Ishikawa (cell line): Measurements from ENCODE around the gene IL6R.

Experiments
- CEBPB ChIP-seq: IDR thresholded peaks from 2 replicates; pipeline ENCODE4 v1.6.1; 2012
- CREB1 ChIP-seq: IDR thresholded peaks from 2 replicates; pipeline ENCODE4 v1.6.1; 2012; ENCODE audit warnings: low read depth
- EGR1 ChIP-seq: IDR thresholded peaks from 2 replicates; pipeline ENCODE4 v1.6.1; 2012
- EP300 ChIP-seq: IDR thresholded peaks from 2 replicates; pipeline ENCODE4 v1.6.1; 2012; ENCODE audit warnings: borderline replicate concordance
- FOXM1 ChIP-seq: IDR thresholded peaks from 2 replicates; pipeline ENCODE4 v1.6.1; 2012; ENCODE audit warnings: low read depth, borderline replicate concordance
- NFIC ChIP-seq: IDR thresholded peaks from 2 replicates; pipeline ENCODE4 v1.6.1; 2012
- RAD21 ChIP-seq: IDR thresholded peaks from 2 replicates; pipeline ENCODE4 v1.6.1; 2012; ENCODE audit warnings: low read depth
- TAF1 ChIP-seq: IDR thresholded peaks from 2 replicates; pipeline ENCODE4 v1.6.1; 2012; ENCODE audit warnings: low read depth, mild to moderate bottlenecking
- TCF12 ChIP-seq: IDR thresholded peaks from 2 replicates; pipeline ENCODE4 v1.6.1; 2012; ENCODE audit warnings: low read depth
- TEAD4 ChIP-seq: IDR thresholded peaks from 2 replicates; pipeline ENCODE4 v1.6.1; 2012
- YY1 ChIP-seq: IDR thresholded peaks from 2 replicates; pipeline ENCODE4 v1.6.1; 2012; ENCODE audit warnings: low read depth
- ZBTB7A ChIP-seq: IDR thresholded peaks from 2 replicates; pipeline ENCODE4 v1.6.1; 2012; ENCODE audit warnings: low read depth
- TF ChIP-seq, protein P1 (sequence below): IDR thresholded peaks from 2 replicates; pipeline ENCODE4 v1.6.1; 2012
- TF ChIP-seq, protein P2 (sequence below): IDR thresholded peaks from 2 replicates; pipeline ENCODE4 v1.6.1; 2012; ENCODE audit warnings: low read depth, mild to moderate bottlenecking
- TF ChIP-seq, protein P3 (sequence below): IDR thresholded peaks from 2 replicates; pipeline ENCODE4 v1.6.1; 2012

IL6R gene

DNA sequence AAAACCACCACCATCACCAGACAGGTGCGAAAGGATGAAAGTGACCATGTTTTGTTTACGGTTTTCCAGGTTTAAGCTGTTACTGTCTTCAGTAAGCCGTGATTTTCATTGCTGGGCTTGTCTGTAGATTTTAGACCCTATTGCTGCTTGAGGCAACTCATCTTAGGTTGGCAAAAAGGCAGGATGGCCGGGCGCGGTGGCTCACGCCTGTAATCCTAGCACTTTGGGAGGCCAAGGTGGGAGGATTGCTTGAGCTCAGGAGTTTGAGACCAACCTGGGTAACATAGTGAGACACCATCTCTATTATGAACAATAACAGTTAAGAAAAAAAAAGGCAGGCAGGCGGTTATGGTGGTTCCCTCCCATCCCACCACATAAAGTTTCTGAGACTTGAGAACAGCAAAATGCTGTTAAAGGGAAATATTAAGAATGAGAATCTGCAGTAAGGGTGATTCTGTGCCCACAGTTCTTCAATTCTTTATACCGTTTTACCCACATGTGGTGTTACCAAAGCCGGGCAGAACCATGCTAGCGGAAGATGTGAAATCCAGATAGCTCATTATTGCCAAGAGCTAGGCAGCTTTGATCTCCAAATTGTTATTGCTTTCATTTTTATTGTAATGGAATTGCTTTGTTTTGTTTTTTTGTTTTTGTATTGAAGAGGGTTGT lies 62.4 kb downstream of the IL6R start:
- TF ChIP-seq CEBPB (no peak), YY1 (no peak), TAF1 (no peak), RAD21 (no peak), TCF12 (no peak), CREB1 (no peak), EP300 (no peak)
- TF ChIP-seq, protein P1, sequence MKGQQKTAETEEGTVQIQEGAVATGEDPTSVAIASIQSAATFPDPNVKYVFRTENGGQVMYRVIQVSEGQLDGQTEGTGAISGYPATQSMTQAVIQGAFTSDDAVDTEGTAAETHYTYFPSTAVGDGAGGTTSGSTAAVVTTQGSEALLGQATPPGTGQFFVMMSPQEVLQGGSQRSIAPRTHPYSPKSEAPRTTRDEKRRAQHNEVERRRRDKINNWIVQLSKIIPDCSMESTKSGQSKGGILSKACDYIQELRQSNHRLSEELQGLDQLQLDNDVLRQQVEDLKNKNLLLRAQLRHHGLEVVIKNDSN = no peak
- TF ChIP-seq, protein P2, sequence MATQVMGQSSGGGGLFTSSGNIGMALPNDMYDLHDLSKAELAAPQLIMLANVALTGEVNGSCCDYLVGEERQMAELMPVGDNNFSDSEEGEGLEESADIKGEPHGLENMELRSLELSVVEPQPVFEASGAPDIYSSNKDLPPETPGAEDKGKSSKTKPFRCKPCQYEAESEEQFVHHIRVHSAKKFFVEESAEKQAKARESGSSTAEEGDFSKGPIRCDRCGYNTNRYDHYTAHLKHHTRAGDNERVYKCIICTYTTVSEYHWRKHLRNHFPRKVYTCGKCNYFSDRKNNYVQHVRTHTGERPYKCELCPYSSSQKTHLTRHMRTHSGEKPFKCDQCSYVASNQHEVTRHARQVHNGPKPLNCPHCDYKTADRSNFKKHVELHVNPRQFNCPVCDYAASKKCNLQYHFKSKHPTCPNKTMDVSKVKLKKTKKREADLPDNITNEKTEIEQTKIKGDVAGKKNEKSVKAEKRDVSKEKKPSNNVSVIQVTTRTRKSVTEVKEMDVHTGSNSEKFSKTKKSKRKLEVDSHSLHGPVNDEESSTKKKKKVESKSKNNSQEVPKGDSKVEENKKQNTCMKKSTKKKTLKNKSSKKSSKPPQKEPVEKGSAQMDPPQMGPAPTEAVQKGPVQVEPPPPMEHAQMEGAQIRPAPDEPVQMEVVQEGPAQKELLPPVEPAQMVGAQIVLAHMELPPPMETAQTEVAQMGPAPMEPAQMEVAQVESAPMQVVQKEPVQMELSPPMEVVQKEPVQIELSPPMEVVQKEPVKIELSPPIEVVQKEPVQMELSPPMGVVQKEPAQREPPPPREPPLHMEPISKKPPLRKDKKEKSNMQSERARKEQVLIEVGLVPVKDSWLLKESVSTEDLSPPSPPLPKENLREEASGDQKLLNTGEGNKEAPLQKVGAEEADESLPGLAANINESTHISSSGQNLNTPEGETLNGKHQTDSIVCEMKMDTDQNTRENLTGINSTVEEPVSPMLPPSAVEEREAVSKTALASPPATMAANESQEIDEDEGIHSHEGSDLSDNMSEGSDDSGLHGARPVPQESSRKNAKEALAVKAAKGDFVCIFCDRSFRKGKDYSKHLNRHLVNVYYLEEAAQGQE = no peak

DNA sequence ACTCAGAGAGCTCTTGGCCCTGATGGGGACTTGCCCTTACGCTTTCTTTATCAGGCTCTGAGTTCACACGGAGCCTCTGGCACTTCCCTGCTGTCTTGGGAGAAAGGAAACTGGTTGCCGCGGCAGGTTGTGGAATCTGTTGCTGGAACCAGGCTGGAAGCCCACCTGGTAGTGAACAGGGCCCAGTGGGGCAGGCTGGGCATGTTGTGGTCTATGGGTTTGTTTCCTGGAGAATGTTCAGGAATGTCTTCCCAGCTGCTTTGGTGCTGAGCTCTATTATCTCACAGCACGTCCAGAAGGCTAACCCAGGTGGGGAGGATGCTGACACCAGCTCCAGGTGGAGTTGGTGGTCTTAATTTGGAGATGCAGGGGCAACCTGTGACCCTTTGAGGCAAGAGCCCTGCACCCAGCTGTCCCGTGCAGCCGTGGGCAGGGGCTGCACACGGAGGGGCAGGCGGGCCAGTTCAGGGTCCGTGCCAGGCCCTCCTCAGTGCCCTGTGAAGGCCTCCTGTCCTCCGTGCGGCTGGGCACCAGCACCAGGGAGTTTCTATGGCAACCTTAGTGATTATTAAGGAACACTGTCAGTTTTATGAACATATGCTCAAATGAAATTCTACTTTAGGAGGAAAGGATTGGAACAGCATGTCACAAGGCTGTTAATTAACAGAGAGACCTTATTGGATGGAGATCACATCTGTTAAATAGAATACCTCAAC lies 63.5 kb downstream of the IL6R start:
- TF ChIP-seq EP300 (no peak), TAF1 (no peak), YY1 (no peak), ZBTB7A (no peak), TEAD4 (no peak), NFIC (no peak), RAD21 (no peak), CEBPB (no peak), EGR1 (no peak), FOXM1 (no peak), TCF12 (no peak), CREB1 (no peak)
- TF ChIP-seq, protein P3, sequence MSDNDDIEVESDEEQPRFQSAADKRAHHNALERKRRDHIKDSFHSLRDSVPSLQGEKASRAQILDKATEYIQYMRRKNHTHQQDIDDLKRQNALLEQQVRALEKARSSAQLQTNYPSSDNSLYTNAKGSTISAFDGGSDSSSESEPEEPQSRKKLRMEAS = no peak
- TF ChIP-seq, protein P2 = no peak
- TF ChIP-seq, protein P1 = no peak

DNA sequence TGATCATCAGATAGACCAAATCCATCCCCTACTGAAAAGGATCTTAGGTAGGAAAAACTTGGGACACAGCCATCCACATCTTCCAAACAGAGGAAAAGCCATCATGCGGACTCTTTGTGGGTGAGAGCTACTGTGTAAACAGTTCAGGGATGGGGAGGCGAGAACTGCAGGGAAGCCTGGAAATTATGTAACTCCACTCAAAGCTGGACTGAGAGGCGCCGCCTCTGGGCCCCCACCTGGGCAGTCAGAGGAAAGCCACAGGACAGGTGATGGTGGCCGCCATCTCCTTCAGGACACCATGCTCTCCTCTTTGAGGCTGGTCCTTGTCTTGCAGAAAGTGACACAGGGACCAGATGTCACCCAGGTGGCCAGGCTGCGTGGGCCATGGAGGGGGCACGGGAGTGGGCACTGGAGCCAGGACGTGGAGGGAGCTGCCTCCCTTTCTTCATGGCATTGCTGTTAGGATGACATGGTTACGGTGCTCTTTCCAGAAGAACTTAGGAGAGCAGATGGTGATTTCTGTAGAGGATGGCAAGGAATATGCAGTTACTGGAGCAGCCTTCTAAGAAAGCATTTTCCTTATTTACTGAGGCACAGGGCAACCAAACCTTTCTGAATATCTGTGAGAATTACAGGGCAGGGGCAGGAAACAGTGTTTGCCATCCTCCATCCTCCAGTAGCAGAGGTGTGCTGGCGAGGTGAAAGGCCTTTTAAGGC lies 64.9 kb downstream of the IL6R start:
- no peak for TF ChIP-seq EGR1
- TF ChIP-seq EP300 = no peak
- no peak for TF ChIP-seq TAF1
- TF ChIP-seq, protein P2 = no peak
- TF ChIP-seq NFIC = no peak
- no peak for TF ChIP-seq TEAD4
- no peak for TF ChIP-seq CREB1
- TF ChIP-seq, protein P3 = no peak
- TF ChIP-seq RAD21 = no peak
- no peak for TF ChIP-seq YY1
- TF ChIP-seq, protein P1 = no peak
- TF ChIP-seq CEBPB = no peak
- TF ChIP-seq TCF12 = no peak
